Measurements from ENCODE around the gene PDE4B. TPM values are rescaled to one million over a fixed set of nuclear protein-coding genes. Genes with fewer than 3 reads are reported as not detected.
A peak's percentile ranks its signal among the peaks of the same experiment; 100 is the strongest.

PDE4B gene
- total RNA-seq, 4 donors from 2014 or later = 5.2 to 16.6 (median 9.6) TPM

- TF ChIP-seq EP300 (IDR thresholded peaks at IDR 0.05) (no peak), POLR2A (IDR thresholded peaks at IDR 0.05) (no peak), CTCF (IDR thresholded peaks at IDR 0.05) (no peak)
- Histone ChIP-seq H3K27me3 (peaks cover 2 to 16% of the 10 kb centered on the region in 2 donors), H3K27ac (no peak overlapping the region), H3K9me3 (peaks cover 0 to 15% (median 3%) of the 10 kb centered on the region in 4 donors), H3K4me3 (peak overlapping the region in 2 of 4 donors; percentile 21 to 45), H3K4me1 (peaks cover 0 to 14% (median 0%) of the 10 kb centered on the region in 4 donors), H3K36me3 (no peaks in the 10 kb centered on the region)
- WGBS, 2 donors = 6 to 11% methylated on average over 29 to 31 of the region's 35 CpGs
- DNase-seq (ENCODE audit: low spot score in 2 of 2) = no peak
These were observed 660 bp upstream of the PDE4B start for GRCh38 chr1:65791801-65792668.

GRCh38 chr1:65793359-65793732 lies 651 bp downstream of the PDE4B start:
- TF ChIP-seq POLR2A (IDR thresholded peaks at IDR 0.05) (no peak), CTCF (IDR thresholded peaks at IDR 0.05) (no peak), EP300 (IDR thresholded peaks at IDR 0.05) (no peak)
- no peak overlapping the region for H3K27ac ChIP-seq
- H3K27me3 ChIP-seq = peaks cover 2 to 16% of the 10 kb centered on the region in 2 donors
- no peak for DNase-seq (ENCODE audit: low spot score in 2 of 2)
- 2 to 3% methylated on average over 20 of the region's 20 CpGs for WGBS, 2 donors
- H3K36me3 ChIP-seq = no peaks in the 10 kb centered on the region
- H3K9me3 ChIP-seq = peaks cover 0 to 15% (median 2%) of the 10 kb centered on the region in 4 donors
- peaks cover 0 to 14% (median 0%) of the 10 kb centered on the region in 4 donors for H3K4me1 ChIP-seq
- H3K4me3 ChIP-seq = peak overlapping the region in 3 of 4 donors; percentile 18 to 45 (median 21)

- no peak for DNase-seq (ENCODE audit: low spot score in 2 of 2)
- no peaks in the 10 kb centered on the region for H3K9me3 ChIP-seq
- H3K27ac ChIP-seq = no peak overlapping the region
- H3K27me3 ChIP-seq = peaks cover 2 to 16% of the 10 kb centered on the region in 2 donors
- WGBS, 2 donors = 91 to 94% methylated on average over 2 of the region's 2 CpGs
- no peak overlapping the region for H3K4me3 ChIP-seq
- H3K36me3 ChIP-seq = no peaks in the 10 kb centered on the region
- peaks cover 0 to 14% (median 0%) of the 10 kb centered on the region in 4 donors for H3K4me1 ChIP-seq
- TF ChIP-seq POLR2A (IDR thresholded peaks at IDR 0.05) (no peak), EP300 (IDR thresholded peaks at IDR 0.05) (no peak), CTCF (IDR thresholded peaks at IDR 0.05) (no peak)
These were observed 2.6 kb downstream of the PDE4B start for GRCh38 chr1:65795311-65795710.

GRCh38 chr1:65799601-65800000 lies 6.9 kb downstream of the PDE4B start:
- TF ChIP-seq POLR2A (IDR thresholded peaks at IDR 0.05) (no peak), CTCF (IDR thresholded peaks at IDR 0.05) (no peak), EP300 (IDR thresholded peaks at IDR 0.05) (no peak)
- no peak for DNase-seq (ENCODE audit: low spot score in 2 of 2)
- Histone ChIP-seq H3K9me3 (no peaks in the 10 kb centered on the region), H3K36me3 (no peaks in the 10 kb centered on the region), H3K27ac (no peak overlapping the region), H3K27me3 (no peaks in the 10 kb centered on the region), H3K4me1 (no peaks in the 10 kb centered on the region), H3K4me3 (no peak overlapping the region)
- WGBS, 2 donors = 92 to 97% methylated on average over 1 of the region's 1 CpG

- H3K36me3 ChIP-seq = no peaks in the 10 kb centered on the region
- H3K4me1 ChIP-seq = no peaks in the 10 kb centered on the region
- TF ChIP-seq POLR2A (IDR thresholded peaks at IDR 0.05) (no peak), CTCF (IDR thresholded peaks at IDR 0.05) (no peak), EP300 (IDR thresholded peaks at IDR 0.05) (no peak)
- DNase-seq (ENCODE audit: low spot score in 2 of 2) = no peak
- H3K27me3 ChIP-seq = no peaks in the 10 kb centered on the region
- H3K4me3 ChIP-seq = no peak overlapping the region
- H3K9me3 ChIP-seq = no peaks in the 10 kb centered on the region
- WGBS, 2 donors = 52 to 60% methylated on average over 1 of the region's 1 CpG
- H3K27ac ChIP-seq = no peak overlapping the region
These were observed 11.9 kb downstream of the PDE4B start for GRCh38 chr1:65804584-65804983.
